HepG2 (cell line): ENCODE measurements around the gene RDH11. TPM values are rescaled to one million over a fixed set of nuclear protein-coding genes. Genes with fewer than 3 reads are reported as not detected.

Experiments
- BORCS8-MEF2B ChIP-seq: sonication (generic); formaldehyde crosslinking; IDR thresholded peaks from 2 replicates; pipeline ENCODE4 v1.8.0; 2022; ENCODE audit warnings: mild to moderate bottlenecking, missing genetic modification reagents
- CEBPB ChIP-seq: IDR thresholded peaks from 2 replicates; pipeline ENCODE4 v1.6.1; 2011; ENCODE audit warnings: low read depth, low read length, improper control_type of control experiment, borderline replicate concordance
- CREM ChIP-seq, 2 experiments: sonication (generic) in 1 of 2; formaldehyde crosslinking in 1 of 2; IDR thresholded peaks; 2 replicates each; pipeline versions ENCODE4 v1.4.0 to v1.6.1; 2016 to 2020; ENCODE audit warnings: antibody characterized with exemption in 1 of 2, mild to moderate bottlenecking in 1 of 2, missing genetic modification reagents in 1 of 2
- DPF2 ChIP-seq: sonication (generic); formaldehyde crosslinking; IDR thresholded peaks from 2 replicates; pipeline ENCODE4 v1.4.0; 2020; ENCODE audit warnings: mild to moderate bottlenecking, low read depth, missing genetic modification reagents, borderline replicate concordance
- GABPA ChIP-seq, 2 experiments: IDR thresholded peaks; 2 replicates each; pipeline ENCODE4 v1.6.1; 2011 to 2016; ENCODE audit warnings: low read depth in 2 of 2, low read length in 1 of 2, missing biosample characterization in 1 of 2, missing genetic modification characterization in 1 of 2
- HNF4A ChIP-seq: sonication (generic); formaldehyde crosslinking; IDR thresholded peaks from 2 replicates; pipeline ENCODE4 v1.4.0; 2020; ENCODE audit warnings: missing genetic modification reagents
- MEIS2 ChIP-seq: sonication (generic); formaldehyde crosslinking; IDR thresholded peaks from 2 replicates; pipeline ENCODE4 v1.9.0; 2021; ENCODE audit warnings: mild to moderate bottlenecking, missing genetic modification reagents
- NFE2L1 ChIP-seq: sonication (generic); formaldehyde crosslinking; IDR thresholded peaks from 2 replicates; pipeline ENCODE4 v1.4.0; 2020; ENCODE audit warnings: missing genetic modification reagents, mild to moderate bottlenecking, borderline replicate concordance
- NR3C1 ChIP-seq: sonication (generic); formaldehyde crosslinking; IDR thresholded peaks from 2 replicates; pipeline ENCODE4 v1.4.0; 2020; ENCODE audit warnings: missing genetic modification reagents
- POLR2A ChIP-seq, 2 experiments: IDR thresholded peaks; 2 replicates each; pipeline ENCODE4 v1.6.1; 2011; ENCODE audit warnings: low read depth in 2 of 2, low read length in 2 of 2, mild to moderate bottlenecking in 1 of 2, moderate library complexity in 1 of 2; ENCODE audit not compliant: insufficient read depth in 1 of 2
- SALL1 ChIP-seq: sonication (generic); formaldehyde crosslinking; IDR thresholded peaks from 2 replicates; pipeline ENCODE4 v1.8.0; 2022; ENCODE audit warnings: mild to moderate bottlenecking, missing genetic modification reagents
- TBX2 ChIP-seq: sonication (generic); formaldehyde crosslinking; IDR thresholded peaks from 2 replicates; pipeline ENCODE4 v1.5.0; 2020; ENCODE audit warnings: missing genetic modification reagents, mild to moderate bottlenecking, borderline replicate concordance
- THAP11 ChIP-seq: IDR thresholded peaks from 2 replicates; pipeline ENCODE4 v1.6.1; 2016; ENCODE audit warnings: missing biosample characterization, missing genetic modification reagents
- TSC22D2 ChIP-seq: sonication (generic); formaldehyde crosslinking; IDR thresholded peaks from 2 replicates; pipeline ENCODE4 v1.5.1; 2020; ENCODE audit warnings: missing genetic modification reagents, mild to moderate bottlenecking, borderline replicate concordance
- XRCC5 ChIP-seq: fragments of 200-400 bp; formaldehyde crosslinking; optimal IDR thresholded peaks from 2 replicates; pipeline ENCODE3; 2017; ENCODE audit warnings: mild to moderate bottlenecking, low read length
- YY1 ChIP-seq: IDR thresholded peaks from 2 replicates; pipeline ENCODE4 v1.6.1; 2011; ENCODE audit warnings: low read length, low read depth, moderate library complexity, mild to moderate bottlenecking; ENCODE audit not compliant: insufficient read depth, insufficient replicate concordance
- ZC3H4 ChIP-seq: sonication (generic); formaldehyde crosslinking; IDR thresholded peaks from 2 replicates; pipeline ENCODE4 v1.4.0; 2020; ENCODE audit warnings: missing genetic modification reagents, borderline replicate concordance
- ZNF350 ChIP-seq: sonication (generic); formaldehyde crosslinking; IDR thresholded peaks from 2 replicates; pipeline ENCODE4 v1.4.0; 2020; ENCODE audit warnings: mild to moderate bottlenecking, low read depth, missing genetic modification reagents, borderline replicate concordance
- ZNF614 ChIP-seq: IDR thresholded peaks from 2 replicates; pipeline ENCODE4 v1.6.1; 2018; ENCODE audit warnings: missing biosample characterization, missing genetic modification reagents, inconsistent platforms, borderline replicate concordance
- ZNF619 ChIP-seq: sonication (generic); formaldehyde crosslinking; IDR thresholded peaks from 2 replicates; pipeline ENCODE4 v1.4.0; 2020; ENCODE audit warnings: mild to moderate bottlenecking, missing genetic modification reagents
- ZNF724P ChIP-seq: sonication (generic); formaldehyde crosslinking; IDR thresholded peaks from 2 replicates; pipeline ENCODE4 v1.8.0; 2022; ENCODE audit warnings: missing genetic modification reagents, borderline replicate concordance
- ZNF776 ChIP-seq: sonication (generic); formaldehyde crosslinking; IDR thresholded peaks from 2 replicates; pipeline ENCODE4 v1.4.0; 2020; ENCODE audit warnings: mild to moderate bottlenecking, missing genetic modification reagents
- ZNF792 ChIP-seq: IDR thresholded peaks from 2 replicates; pipeline ENCODE4 v1.6.1; 2016
- polyA plus RNA-seq, 8 experiments: library from polyadenylated mRNA; depleted of rRNA in 3 of 8; stranded (reverse) in 7 of 8; unstranded in 1 of 8; fragments of >200 nt; fragmentation: Illumina TruSeq in 4 of 8; extraction: Trizol in 4 of 8; gene quantifications; 2 replicates each; pipeline versions ENCODE4 v1.2.1 to v1.2.3, GENCODE V29; 2011 to 2016; ENCODE audit warnings: low read depth in 4 of 8, missing spikeins in 1 of 8, mixed read lengths in 1 of 8; ENCODE audit not compliant: insufficient read depth in 1 of 8
- total RNA-seq, 5 experiments: library from RNA; depleted of rRNA; stranded (reverse); fragments of >200 nt; fragmentation: Illumina TruSeq; extraction: Trizol; gene quantifications; 2 replicates each; pipeline ENCODE4 v1.2.3, GENCODE V29; 2016; ENCODE audit warnings: low read depth in 1 of 5
- TF ChIP-seq, protein P1 (sequence below): sonication (generic); formaldehyde crosslinking; IDR thresholded peaks from 2 replicates; pipeline ENCODE4 v1.9.0; 2021; ENCODE audit warnings: missing genetic modification reagents, borderline replicate concordance
- TF ChIP-seq, protein P2 (sequence below): sonication (generic); formaldehyde crosslinking; IDR thresholded peaks from 2 replicates; pipeline ENCODE4 v1.5.0; 2020; ENCODE audit warnings: mild to moderate bottlenecking, missing genetic modification reagents, moderate library complexity
- TF ChIP-seq, protein P3 (sequence below): sonication (generic); formaldehyde crosslinking; IDR thresholded peaks from 2 replicates; pipeline ENCODE4 v1.4.0; 2020; ENCODE audit warnings: missing genetic modification reagents

The RDH11 gene
- total and polyA plus RNA-seq, 2 of the 13 experiments (the other 11 are each of a cell fraction or from before 2014, with no cell fraction given), result 106 to 131 TPM

DNA sequence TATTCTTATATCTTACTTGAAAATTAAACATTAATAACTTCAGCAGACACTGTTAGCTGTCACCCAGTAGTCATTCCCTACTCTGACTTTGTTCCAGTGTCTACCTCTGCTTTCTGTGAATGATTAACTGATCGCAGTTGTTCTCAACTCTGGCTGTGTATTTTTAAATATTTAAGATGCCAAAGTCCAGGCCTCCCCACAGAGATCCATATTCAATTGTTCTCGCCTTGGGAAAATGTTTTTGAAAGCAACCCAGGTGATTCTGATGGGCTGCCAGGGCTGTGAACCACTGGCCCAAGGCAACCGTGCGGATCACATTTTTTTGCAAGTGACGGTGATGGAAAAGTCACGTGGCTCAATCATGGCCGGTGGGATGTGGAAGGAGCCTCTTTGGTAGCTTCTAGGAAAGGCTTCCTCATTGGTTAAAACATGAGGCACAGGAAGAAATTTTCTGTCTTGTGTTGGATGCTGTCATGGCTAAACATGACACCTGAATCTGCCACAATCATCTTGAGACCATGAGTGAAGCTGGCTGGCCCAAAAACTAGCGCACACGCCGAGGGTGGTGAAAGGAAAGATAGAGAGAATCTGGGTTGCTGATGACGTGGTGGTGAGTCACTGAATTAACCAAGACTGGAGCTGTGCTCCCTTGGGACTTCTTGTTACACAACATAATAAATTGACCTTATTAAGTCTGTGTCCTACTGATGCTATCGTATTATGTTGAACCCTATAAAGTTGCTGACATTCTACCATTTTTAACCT, 43.4 kb upstream of the RDH11 start (continued):
- TF ChIP-seq, protein P1, sequence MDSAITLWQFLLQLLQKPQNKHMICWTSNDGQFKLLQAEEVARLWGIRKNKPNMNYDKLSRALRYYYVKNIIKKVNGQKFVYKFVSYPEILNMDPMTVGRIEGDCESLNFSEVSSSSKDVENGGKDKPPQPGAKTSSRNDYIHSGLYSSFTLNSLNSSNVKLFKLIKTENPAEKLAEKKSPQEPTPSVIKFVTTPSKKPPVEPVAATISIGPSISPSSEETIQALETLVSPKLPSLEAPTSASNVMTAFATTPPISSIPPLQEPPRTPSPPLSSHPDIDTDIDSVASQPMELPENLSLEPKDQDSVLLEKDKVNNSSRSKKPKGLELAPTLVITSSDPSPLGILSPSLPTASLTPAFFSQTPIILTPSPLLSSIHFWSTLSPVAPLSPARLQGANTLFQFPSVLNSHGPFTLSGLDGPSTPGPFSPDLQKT, result no peak
- TF ChIP-seq YY1 (peak; percentile 71), HNF4A (CRISPR knock-in tag) (peak; percentile 88), BORCS8-MEF2B (CRISPR knock-in tag) (peak; percentile 81), POLR2A (IDR thresholded peaks at IDR 0.05; ENCODE audit: insufficient read depth in 1 of 2, low read depth in 2 of 2, low read length in 2 of 2) (0 out of 4 replicates have a peak, but pooled peaks of 1 of the 2 experiments have one; percentile 23), GABPA (IDR thresholded peaks at IDR 0.05; ENCODE audit: low read depth, low read length) (no peak), GABPA (CRISPR knock-in tag; IDR thresholded peaks at IDR 0.05; ENCODE audit: low read depth) (no peak), ZNF619 (CRISPR knock-in tag) (no peak), TSC22D2 (peak; percentile 45; the same call in 1 of the 2 replicates), TBX2 (CRISPR knock-in tag) (peak; percentile 83; the same call in 1 of the 2 replicates), CEBPB (peak; percentile 23; the same call in 1 of the 2 replicates), ZNF792 (0 out of 2 replicates have a peak, but pooled peaks have one; percentile 13), MEIS2 (CRISPR knock-in tag) (peak; percentile 72), ZNF350 (peak; percentile 39; the same call in 1 of the 2 replicates), THAP11 (CRISPR knock-in tag) (peak; percentile 59; the same call in 1 of the 2 replicates), NR3C1 (CRISPR knock-in tag) (no peak), SALL1 (CRISPR knock-in tag) (peak; percentile 99), DPF2 (CRISPR knock-in tag) (0 out of 2 replicates have a peak, but pooled peaks have one; percentile 53), CREM (IDR thresholded peaks at IDR 0.05) (peak; percentile 59), CREM (CRISPR knock-in tag; IDR thresholded peaks at IDR 0.05) (no peak), ZNF614 (CRISPR knock-in tag) (0 out of 2 replicates have a peak, but pooled peaks have one; percentile 36), ZNF724P (CRISPR knock-in tag) (peak; percentile 40; the same call in 1 of the 2 replicates), ZNF776 (no peak), ZC3H4 (CRISPR knock-in tag) (no peak), XRCC5 (peak; percentile 23), NFE2L1 (CRISPR knock-in tag) (no peak)
- TF ChIP-seq, protein P2, sequence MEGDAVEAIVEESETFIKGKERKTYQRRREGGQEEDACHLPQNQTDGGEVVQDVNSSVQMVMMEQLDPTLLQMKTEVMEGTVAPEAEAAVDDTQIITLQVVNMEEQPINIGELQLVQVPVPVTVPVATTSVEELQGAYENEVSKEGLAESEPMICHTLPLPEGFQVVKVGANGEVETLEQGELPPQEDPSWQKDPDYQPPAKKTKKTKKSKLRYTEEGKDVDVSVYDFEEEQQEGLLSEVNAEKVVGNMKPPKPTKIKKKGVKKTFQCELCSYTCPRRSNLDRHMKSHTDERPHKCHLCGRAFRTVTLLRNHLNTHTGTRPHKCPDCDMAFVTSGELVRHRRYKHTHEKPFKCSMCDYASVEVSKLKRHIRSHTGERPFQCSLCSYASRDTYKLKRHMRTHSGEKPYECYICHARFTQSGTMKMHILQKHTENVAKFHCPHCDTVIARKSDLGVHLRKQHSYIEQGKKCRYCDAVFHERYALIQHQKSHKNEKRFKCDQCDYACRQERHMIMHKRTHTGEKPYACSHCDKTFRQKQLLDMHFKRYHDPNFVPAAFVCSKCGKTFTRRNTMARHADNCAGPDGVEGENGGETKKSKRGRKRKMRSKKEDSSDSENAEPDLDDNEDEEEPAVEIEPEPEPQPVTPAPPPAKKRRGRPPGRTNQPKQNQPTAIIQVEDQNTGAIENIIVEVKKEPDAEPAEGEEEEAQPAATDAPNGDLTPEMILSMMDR (CRISPR knock-in tag), result no peak
- TF ChIP-seq, protein P3, sequence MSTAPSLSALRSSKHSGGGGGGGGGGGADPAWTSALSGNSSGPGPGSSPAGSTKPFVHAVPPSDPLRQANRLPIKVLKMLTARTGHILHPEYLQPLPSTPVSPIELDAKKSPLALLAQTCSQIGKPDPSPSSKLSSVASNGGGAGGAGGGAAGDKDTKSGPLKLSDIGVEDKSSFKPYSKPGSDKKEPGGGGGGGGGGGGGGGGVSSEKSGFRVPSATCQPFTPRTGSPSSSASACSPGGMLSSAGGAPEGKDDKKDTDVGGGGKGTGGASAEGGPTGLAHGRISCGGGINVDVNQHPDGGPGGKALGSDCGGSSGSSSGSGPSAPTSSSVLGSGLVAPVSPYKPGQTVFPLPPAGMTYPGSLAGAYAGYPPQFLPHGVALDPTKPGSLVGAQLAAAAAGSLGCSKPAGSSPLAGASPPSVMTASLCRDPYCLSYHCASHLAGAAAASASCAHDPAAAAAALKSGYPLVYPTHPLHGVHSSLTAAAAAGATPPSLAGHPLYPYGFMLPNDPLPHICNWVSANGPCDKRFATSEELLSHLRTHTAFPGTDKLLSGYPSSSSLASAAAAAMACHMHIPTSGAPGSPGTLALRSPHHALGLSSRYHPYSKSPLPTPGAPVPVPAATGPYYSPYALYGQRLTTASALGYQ (CRISPR knock-in tag), result peak; percentile 60; the same call in 1 of the 2 replicates
